Activated effector memory CD4-positive, alpha-beta T cell treated with Interleukin-2 at 50 U/mL for 16 hours (primary cell): ENCODE results near the gene GPAM.
"Not testable (repeated sequence)": the region's sequence is repeated elsewhere in the genome, so short reads cannot be mapped to it uniquely, and the experiment has no call there.

Experiments used
- DNase-seq: peaks from one replicate; pipeline ENCODE4 v3.0.0-alpha.2; 2020

GPAM gene

DNA sequence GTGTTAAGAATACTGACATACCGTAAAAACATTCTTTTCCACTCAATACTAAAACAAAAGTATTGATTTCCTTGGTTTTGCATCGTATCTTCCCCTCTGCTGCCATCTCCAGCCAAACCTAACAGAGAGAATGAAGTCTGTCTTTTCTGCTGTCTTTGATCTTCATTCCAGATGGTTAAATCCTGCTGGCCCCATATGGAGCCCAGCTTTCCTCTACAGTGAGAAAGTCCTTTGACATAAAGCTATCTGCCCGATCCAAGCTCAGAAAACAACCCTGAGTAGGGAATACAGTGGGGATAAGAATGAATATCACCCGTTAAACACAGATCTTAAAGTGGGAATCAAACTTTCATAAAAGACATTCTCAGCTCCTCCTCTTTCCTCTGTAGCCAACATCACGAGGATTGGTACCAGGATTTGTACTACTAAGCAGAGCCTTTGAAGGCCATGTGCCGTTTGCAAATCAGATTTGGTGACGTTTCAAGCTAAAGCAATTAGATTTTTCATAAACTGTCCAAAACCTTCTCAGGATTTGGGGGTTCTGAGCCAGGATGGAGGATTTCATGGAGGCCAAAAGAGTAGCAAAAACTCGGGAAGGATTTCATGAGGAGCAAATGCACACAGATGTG is 30.8 kb upstream of the GPAM start:
- no peak for DNase-seq

GRCh38 chr10:112213836-112214235 is 30.3 kb upstream of the GPAM start:
- no peak for DNase-seq

DNA sequence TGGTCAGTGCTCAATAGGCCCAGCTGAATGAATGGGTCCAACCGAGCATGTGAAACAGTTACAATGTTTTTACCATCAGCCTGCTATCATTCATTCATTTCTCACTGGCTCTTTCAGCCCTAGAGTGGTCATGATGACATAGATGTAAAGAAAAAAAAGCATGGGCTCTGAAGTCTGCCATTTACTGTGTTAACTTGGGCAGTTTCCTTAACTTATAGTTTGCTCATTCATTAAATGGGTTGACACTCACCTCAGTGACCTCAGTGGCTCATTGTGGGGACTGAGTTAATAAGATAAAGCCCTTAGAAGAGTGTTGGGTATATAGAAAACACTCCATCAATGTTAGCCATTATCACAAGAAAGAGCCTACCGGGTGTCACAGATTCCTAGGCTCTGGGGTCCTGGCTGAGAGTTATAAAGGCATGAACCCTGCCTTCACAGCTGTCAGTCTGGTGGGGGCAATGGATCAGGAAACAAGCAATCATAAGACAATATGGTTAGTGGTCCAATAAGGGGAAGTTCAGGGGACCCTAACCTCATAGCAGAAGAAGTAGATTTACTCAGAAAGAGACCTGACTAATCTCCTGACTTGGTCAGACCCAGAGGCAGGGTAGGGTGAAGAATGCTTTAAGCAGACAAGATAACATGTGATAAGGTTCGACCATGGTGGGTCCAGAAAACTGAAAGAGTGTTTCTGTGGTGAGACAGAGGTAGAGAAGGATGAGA is 29.7 kb upstream of the GPAM start:
- DNase-seq: no peak

GRCh38 chr10:112210666-112211065 is 27.1 kb upstream of the GPAM start:
- DNase-seq: no peak

DNA sequence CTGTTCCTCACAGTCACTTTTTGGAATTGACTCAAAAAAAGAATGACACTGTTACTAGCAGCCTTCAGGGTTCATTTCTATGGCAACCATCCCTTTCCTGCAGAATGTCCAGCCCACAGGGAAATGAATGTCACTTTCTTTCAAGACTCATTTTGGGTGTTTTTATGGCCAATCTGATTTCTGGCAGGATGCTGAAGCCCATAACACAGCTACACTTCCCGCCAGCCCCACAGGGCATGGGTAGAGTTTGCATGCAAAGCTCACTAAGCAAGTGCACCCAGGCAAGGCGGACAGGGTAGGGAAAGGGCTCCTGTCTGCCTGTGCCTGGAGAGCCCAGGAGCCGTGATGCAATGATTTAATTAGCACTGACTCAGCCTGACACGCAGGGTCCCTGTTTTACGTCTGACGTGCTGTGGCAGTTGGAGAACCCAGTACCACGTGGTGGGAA is 26.1 kb upstream of the GPAM start:
- no peak for DNase-seq

DNA sequence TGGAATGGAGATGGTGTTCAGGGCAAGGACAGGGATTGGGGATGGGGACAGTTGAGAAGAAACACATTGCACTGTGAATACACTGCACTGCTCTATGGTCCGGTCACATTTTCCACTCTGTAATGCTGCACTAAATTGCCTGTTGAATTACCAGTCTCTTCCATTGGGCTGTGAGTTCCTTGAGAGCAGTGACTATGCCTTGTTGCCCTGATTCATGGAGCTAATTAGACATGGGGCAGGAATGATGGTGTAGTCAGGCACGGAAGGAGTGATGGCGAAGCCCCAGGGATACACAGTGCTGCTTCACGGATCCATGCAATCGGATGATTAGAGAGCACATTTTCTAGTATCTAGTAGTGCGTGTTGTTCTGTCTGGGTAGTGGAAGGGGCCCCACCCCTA is 25.4 kb upstream of the GPAM start:
- no peak for DNase-seq

- no peak for DNase-seq
These were observed 24.7 kb upstream of the GPAM start for GRCh38 chr10:112208292-112208691.

DNA sequence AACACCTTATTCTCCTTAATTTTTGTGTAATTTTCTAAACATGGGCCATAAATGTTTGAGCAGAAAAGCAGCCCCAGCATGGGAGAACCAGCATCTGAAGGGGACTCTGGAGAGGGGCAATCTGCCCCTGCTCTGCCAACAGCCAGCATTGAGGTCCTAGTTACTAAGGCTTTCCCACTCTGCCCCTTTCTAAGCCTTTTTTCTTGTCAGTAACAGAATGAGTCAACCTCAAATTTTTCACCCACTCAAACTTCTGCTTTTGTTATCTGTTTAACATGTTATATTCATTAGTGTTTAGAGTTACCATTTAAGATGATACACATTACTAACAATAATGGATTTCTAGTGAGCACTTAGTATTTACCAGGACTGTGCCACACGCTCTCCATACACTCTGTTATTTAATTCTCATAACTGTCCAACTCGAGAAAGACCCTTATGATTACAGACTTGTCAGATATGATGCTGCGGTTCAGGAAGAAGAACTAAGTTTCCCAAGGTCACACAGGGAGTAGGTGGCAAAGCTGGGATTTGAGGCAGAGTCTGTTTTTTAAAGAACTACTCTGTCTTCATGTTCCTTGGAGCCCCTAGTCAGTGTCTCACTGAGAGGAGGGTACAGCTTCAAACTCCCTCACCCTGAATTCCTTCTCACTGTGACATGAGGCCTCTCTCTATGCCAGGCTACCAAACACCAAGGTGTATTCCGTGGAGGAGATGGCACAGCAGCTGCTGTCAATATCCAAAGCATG is 19.9 kb upstream of the GPAM start:
- DNase-seq: no peak

GRCh38 chr10:112202561-112203241 is 19.1 kb upstream of the GPAM start:
- DNase-seq: no peak

- DNase-seq: no peak
These were observed 18.5 kb upstream of the GPAM start for GRCh38 chr10:112202076-112202475.

DNA sequence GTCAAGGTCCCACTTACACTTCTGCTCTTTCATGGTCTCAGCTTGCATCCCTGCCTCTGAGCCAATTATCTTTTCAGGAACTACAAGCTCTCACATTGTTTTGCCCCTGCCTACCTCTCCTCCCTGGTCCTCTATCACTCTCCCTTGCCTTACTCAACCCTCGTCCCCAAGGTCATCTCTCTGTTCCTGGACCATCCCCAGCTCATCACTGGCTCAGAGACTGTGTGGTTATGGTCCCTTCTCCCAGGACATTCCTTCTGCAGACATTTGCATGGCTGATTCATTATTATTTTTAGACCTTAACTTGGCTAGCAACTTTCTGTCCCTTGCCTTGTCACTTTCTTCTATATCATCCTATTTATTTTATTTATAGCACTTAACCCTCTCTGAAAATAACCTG is 17.8 kb upstream of the GPAM start:
- DNase-seq: no peak

GRCh38 chr10:112200259-112200658 is 16.7 kb upstream of the GPAM start:
- DNase-seq: not testable (repeated sequence)

GRCh38 chr10:112197662-112198061 is 14.1 kb upstream of the GPAM start:
- not testable (repeated sequence) for DNase-seq

DNA sequence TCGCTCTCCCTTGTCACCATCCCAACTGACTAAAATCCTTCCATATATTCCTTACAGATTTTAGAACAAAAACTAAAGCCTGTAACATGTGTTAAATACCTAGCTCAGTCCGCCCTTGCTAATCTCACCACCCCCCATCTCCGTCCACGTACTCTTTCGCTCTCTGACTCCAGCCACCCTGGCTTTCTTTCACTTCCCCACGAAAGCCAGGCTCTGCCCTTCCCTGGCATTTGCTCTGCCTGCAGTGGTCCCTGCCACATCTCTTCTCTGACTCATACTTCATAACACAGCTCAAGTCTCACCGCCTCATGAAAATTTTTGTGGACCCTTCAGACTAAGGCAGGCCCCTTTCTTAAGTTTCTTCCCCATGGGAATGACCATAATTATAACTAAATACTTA is 11.7 kb upstream of the GPAM start:
- no peak for DNase-seq

GRCh38 chr10:112191791-112192190 is 8.2 kb upstream of the GPAM start:
- DNase-seq: no peak

GRCh38 chr10:112191041-112191590 is 7.6 kb upstream of the GPAM start:
- no peak for DNase-seq

GRCh38 chr10:112189465-112189864 is 5.9 kb upstream of the GPAM start:
- no peak for DNase-seq

DNA sequence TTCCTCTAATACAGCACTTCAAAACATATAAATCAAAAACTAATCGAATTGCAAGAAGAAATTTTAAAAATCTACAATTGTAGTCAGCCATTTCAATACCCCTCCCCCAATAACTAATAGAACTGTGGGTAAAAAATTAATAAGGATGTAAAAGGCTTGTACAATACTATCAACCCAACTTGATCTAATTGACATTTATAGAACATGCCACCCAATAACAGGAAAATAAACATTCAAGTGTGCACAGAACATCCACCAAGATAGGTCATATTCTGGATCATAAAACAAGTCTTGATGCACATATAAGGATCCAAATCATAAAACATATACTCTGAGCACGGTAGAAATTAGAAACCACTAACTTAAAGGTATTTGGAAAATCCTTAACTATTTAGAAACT is 4.0 kb upstream of the GPAM start:
- no peak for DNase-seq

DNA sequence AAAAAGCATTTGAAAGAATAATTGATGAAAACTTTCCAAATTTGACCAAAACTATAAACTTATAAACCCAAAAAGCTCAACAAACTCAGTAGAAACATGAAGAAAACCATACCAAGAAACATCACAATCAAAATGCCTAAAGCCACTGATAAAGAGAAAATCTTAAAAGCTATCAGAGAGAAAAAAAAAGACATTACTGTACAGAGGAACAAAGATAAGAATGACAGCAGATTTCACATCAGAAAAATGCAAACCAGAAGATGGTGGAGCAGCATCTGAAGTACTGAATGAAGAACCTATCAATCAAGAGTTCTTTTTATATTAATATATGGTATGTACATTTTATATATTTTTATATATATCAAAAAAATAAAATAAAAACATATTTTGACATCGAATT is 2.4 kb upstream of the GPAM start:
- no peak for DNase-seq

DNA sequence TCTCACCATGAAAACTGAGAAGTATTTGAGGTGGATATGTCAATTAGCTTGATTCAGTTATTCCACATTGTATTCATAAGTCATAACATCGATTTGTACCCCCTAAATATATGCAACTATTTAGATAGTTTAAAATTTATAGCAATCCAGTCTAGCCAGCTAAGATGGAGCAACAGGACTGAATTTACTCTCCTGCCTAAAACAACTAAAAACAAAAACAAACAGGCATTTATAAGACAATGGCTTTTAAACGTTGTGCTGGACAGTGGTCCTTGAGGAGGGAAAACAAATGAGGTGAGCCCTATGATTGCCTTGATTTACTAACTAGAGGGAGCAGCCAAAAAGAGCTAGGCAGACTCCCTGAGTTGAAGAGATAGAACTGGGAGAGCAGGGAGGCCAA is 814 bp upstream of the GPAM start:
- DNase-seq: no peak

DNA sequence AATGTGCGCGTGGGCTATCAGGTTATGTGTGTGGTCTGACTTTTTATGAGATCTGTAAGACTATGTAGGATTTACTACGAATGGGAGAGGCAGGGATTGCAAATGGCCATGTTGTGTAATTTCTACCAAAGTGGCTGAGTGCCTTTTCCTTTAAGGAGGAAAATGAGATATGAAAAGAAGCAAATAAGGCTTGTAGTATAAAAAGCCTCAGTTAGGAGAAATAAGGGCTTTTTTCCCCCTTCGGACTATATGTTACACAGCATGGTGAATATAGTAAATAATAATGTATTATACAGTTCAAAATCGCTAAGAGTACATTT is 447 bp upstream of the GPAM start:
- DNase-seq: no peak

GRCh38 chr10:112182784-112183328 is 709 bp downstream of the GPAM start:
- no peak for DNase-seq

DNA sequence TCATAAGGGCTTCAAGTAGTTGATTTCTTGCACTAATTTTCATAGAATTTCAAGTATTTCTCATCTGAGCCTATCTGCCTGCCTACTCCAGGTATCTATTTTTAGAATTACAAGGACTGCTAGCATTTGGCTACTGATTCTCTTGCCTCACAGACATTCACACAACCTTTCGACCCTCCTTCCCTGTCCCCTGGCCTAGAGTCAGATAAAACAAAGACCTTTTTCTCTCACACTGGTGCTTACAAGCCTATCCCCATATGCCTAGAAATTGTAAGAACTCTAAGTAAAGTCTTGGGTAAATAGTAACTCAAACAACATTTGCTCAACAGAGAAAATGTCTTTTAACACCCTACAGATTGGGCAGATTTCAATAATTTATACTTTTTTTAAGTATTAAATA is 6.3 kb downstream of the GPAM start:
- no peak for DNase-seq
